ENCODE results near the gene SZT2.

GRCh38 chr1:43349594-43350306, 39.9 kb upstream of the SZT2 start:
- no peak for TF ChIP-seq POLR2A (IDR thresholded peaks at IDR 0.05; ENCODE audit: low read depth, low read length)
- TF ChIP-seq, protein P1, sequence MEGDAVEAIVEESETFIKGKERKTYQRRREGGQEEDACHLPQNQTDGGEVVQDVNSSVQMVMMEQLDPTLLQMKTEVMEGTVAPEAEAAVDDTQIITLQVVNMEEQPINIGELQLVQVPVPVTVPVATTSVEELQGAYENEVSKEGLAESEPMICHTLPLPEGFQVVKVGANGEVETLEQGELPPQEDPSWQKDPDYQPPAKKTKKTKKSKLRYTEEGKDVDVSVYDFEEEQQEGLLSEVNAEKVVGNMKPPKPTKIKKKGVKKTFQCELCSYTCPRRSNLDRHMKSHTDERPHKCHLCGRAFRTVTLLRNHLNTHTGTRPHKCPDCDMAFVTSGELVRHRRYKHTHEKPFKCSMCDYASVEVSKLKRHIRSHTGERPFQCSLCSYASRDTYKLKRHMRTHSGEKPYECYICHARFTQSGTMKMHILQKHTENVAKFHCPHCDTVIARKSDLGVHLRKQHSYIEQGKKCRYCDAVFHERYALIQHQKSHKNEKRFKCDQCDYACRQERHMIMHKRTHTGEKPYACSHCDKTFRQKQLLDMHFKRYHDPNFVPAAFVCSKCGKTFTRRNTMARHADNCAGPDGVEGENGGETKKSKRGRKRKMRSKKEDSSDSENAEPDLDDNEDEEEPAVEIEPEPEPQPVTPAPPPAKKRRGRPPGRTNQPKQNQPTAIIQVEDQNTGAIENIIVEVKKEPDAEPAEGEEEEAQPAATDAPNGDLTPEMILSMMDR (conservative IDR thresholded peaks at IDR 0.05; ENCODE audit: low read depth, low read length) = no peak
- TF ChIP-seq SMC3 (IDR thresholded peaks at IDR 0.05; ENCODE audit: low read depth, low read length) = no peak
